Adrenal gland (tissue), 5 donors: ENCODE results near the gene ATP6V1F.

Experiments
- CTCF ChIP-seq, 6 experiments: fragments of 450-650 bp in 4 of 6; fragments of 200-600 bp in 2 of 6; sonication (generic) in 1 of 6; IDR thresholded peaks; 1 replicate in 5 of 6; 2 replicates in 1 of 6; pipeline versions ENCODE4 v1.5.1 to v1.8.0; 2016 to 2021; ENCODE audit warnings: antibody characterized with exemption in 6 of 6, mild to moderate bottlenecking in 2 of 6, moderate library complexity in 1 of 6
- POLR2A ChIP-seq, 2 donors: fragments of 450-650 bp; IDR thresholded peaks; one replicate each; pipeline ENCODE4 v1.6.1; 2017; ENCODE audit warnings: antibody characterized with exemption in 2 of 2, mild to moderate bottlenecking in 2 of 2, moderate library complexity in 1 of 2
- donor health status: DM: no; HTN: no; CAD: no.

DNA sequence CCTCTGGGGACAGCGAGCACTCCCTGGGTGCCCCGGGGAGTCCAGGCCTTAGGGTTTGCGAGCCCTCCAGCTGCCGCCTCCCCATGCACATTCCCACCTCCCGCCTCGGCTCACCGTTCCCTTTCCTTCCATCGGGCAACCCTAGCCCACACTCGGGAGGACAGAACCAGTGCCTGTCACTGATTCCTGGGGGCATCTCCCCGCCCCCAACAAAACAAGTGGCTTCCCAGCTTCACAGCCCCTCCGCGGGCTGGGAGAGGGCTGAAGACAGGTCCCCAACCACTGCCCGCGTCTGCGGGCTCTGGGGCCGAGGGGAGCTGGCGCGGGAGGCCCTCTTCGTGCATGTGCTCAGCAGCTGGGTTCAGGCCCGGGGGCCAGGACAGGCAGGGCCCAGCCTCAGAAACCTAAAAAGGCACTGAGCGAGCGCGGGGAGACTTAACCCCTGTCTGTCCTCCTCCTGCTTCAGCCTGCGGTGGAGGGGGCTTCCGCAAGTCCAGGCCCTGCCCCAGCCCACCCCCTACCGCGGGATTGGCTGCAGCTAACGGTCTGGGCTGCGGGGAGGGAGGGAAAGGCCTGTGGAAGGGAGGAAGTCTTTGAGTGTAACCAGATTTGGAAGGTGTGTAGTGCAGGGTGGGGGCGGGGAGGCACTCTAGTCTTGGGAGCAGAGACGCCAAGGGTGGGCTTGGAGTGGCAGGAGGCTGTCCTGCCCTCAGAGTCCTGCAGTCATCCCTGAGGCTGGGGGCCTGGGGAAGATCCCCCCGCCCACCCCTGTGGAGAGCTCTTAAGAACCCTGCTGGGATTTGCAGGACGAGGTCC lies 31.3 kb upstream of the ATP6V1F start:
- TF ChIP-seq POLR2A (IDR thresholded peaks at IDR 0.05) (no peak), CTCF (IDR thresholded peaks at IDR 0.05) (no peak)
